Keratinocyte (primary cell): ENCODE data around the gene ATP6V0B.

Experiments used
- EZH2 ChIP-seq: IDR thresholded peaks from one replicate; pipeline ENCODE4 v1.6.1; 2012; ENCODE audit warnings: inconsistent platforms, mild to moderate bottlenecking, low read length, moderate library complexity
- TF ChIP-seq, protein P1 (sequence below), 3 experiments: IDR thresholded peaks in 1 of 3; conservative IDR thresholded peaks in 1 of 3; optimal IDR thresholded peaks in 1 of 3; 2 replicates in 2 of 3; 3 replicates in 1 of 3; pipeline versions ENCODE3 to v1.5.1; 2011; ENCODE audit warnings: low read length in 3 of 3, mild to moderate bottlenecking in 3 of 3, moderate library complexity in 2 of 3, control low read depth in 1 of 3, inconsistent platforms in 1 of 3; ENCODE audit not compliant: insufficient read depth in 2 of 3; ENCODE audit errors: extremely low read depth in 1 of 3

DNA sequence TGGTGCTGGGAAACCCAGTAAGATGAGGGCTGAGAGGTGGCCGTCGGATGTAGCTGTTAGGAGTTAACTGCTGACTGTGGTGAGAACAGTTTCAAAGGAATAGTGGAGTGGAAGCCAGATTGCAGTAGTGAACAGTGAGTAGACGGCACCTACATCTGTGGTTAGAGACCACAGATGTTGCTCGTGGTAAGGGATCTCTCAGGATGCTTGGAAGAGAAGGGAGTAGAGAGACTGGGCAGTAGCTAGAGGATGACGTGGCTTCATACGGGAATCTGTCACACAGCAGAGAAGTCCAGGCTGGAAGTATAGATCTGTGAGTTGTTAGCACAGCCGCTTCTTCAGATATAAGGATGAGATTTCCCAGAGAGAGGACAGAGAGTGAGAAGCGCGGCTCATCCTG, 48.9 kb upstream of the ATP6V0B start:
- TF ChIP-seq, protein P1, sequence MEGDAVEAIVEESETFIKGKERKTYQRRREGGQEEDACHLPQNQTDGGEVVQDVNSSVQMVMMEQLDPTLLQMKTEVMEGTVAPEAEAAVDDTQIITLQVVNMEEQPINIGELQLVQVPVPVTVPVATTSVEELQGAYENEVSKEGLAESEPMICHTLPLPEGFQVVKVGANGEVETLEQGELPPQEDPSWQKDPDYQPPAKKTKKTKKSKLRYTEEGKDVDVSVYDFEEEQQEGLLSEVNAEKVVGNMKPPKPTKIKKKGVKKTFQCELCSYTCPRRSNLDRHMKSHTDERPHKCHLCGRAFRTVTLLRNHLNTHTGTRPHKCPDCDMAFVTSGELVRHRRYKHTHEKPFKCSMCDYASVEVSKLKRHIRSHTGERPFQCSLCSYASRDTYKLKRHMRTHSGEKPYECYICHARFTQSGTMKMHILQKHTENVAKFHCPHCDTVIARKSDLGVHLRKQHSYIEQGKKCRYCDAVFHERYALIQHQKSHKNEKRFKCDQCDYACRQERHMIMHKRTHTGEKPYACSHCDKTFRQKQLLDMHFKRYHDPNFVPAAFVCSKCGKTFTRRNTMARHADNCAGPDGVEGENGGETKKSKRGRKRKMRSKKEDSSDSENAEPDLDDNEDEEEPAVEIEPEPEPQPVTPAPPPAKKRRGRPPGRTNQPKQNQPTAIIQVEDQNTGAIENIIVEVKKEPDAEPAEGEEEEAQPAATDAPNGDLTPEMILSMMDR (optimal IDR thresholded peaks at IDR 0.05 in 1 of 3, IDR thresholded peaks at IDR 0.05 in 1 of 3, conservative IDR thresholded peaks at IDR 0.05 in 1 of 3; ENCODE audit: extremely low read depth in 1 of 3, insufficient read depth in 2 of 3, low read length in 3 of 3), result no peak
- no peak for TF ChIP-seq EZH2
